DMS114 treated with DMSO at 0.1 percent for 48 hours (cell line): ENCODE results near the gene NR4A2.

Experiments
- DNase-seq: peaks from one replicate; lab custom pipeline; 2025; ENCODE audit not compliant: unreplicated experiment; lab: John Stamatoyannopoulos, UW

NR4A2 gene

GRCh38 chr2:156332534-156333273 lies at the start of gene NR4A2:
Gene NR4A2, minus strand, starts transcription at chr2:156332721. Its CDS starts 2,535 bp downstream, at chr2:156330186.
- DNase-seq: peak; percentile 35

GRCh38 chr2:156380117-156380645 lies 47.7 kb upstream of the NR4A2 start:
- DNase-seq: no peak

GRCh38 chr2:156379714-156380113 lies 47.2 kb upstream of the NR4A2 start:
- DNase-seq: no peak

GRCh38 chr2:156379071-156379470 lies 46.5 kb upstream of the NR4A2 start:
- DNase-seq: no peak

GRCh38 chr2:156366753-156367152 lies 34.2 kb upstream of the NR4A2 start:
- no peak for DNase-seq

- no peak for DNase-seq
Observed at GRCh38 chr2:156363141-156363540, 30.6 kb upstream of the NR4A2 start.

- DNase-seq: no peak
Observed at GRCh38 chr2:156356014-156356754, 23.7 kb upstream of the NR4A2 start.

GRCh38 chr2:156352911-156353310 lies 20.4 kb upstream of the NR4A2 start:
- DNase-seq: no peak

GRCh38 chr2:156350374-156351142 lies 18.0 kb upstream of the NR4A2 start:
- no peak for DNase-seq

GRCh38 chr2:156349605-156350004 lies 17.1 kb upstream of the NR4A2 start:
- DNase-seq: no peak

- no peak for DNase-seq
Observed at GRCh38 chr2:156349161-156349560, 16.6 kb upstream of the NR4A2 start.

GRCh38 chr2:156347431-156347830 lies 14.9 kb upstream of the NR4A2 start:
- no peak for DNase-seq

- DNase-seq: no peak
Observed at GRCh38 chr2:156346731-156347130, 14.2 kb upstream of the NR4A2 start.

GRCh38 chr2:156345582-156345981 lies 13.1 kb upstream of the NR4A2 start:
- no peak for DNase-seq

GRCh38 chr2:156343940-156344301 lies 11.4 kb upstream of the NR4A2 start:
- DNase-seq: no peak

- DNase-seq: no peak
Observed at GRCh38 chr2:156343096-156343939, 10.8 kb upstream of the NR4A2 start.

GRCh38 chr2:156342254-156343095 lies 10.0 kb upstream of the NR4A2 start:
- no peak for DNase-seq

- DNase-seq: no peak
Observed at GRCh38 chr2:156341452-156342253, 9.1 kb upstream of the NR4A2 start.
